ENCODE results near the gene ANKRD13B.

The ANKRD13B gene

GRCh38 chr17:29618272-29619065 is 25.5 kb downstream of the ANKRD13B start:
- no peak for DNase-seq

- DNase-seq: no peak
Observed at GRCh38 chr17:29619251-29619650, 26.3 kb downstream of the ANKRD13B start.

GRCh38 chr17:29620271-29620670 is 27.3 kb downstream of the ANKRD13B start:
- DNase-seq: no peak

GRCh38 chr17:29620779-29621500 is 28.0 kb downstream of the ANKRD13B start:
- no peak for DNase-seq

- DNase-seq: no peak
Observed at GRCh38 chr17:29621751-29622194, 28.8 kb downstream of the ANKRD13B start.

- peak; percentile 44 for DNase-seq
Observed at GRCh38 chr17:29622337-29623282, 29.7 kb downstream of the ANKRD13B start, which contains the start of gene CORO6. TSS of gene CORO6 (minus strand) at chr17:29622912. CDS start at chr17:29621421, 1,491 bp downstream.

- DNase-seq: no peak
Observed at GRCh38 chr17:29623283-29623647, 30.3 kb downstream of the ANKRD13B start.

- no peak for DNase-seq
Observed at GRCh38 chr17:29624586-29624985, 31.7 kb downstream of the ANKRD13B start.

GRCh38 chr17:29625037-29625750 is 32.3 kb downstream of the ANKRD13B start:
- DNase-seq: no peak

- no peak for DNase-seq
Observed at GRCh38 chr17:29627951-29628350, 35.0 kb downstream of the ANKRD13B start.

- DNase-seq: no peak
Observed at GRCh38 chr17:29628644-29629043, 35.7 kb downstream of the ANKRD13B start.

- DNase-seq: no peak
Observed at GRCh38 chr17:29629839-29630238, 36.9 kb downstream of the ANKRD13B start.

- no peak for DNase-seq
Observed at GRCh38 chr17:29630630-29631193, 37.8 kb downstream of the ANKRD13B start.

- no peak for DNase-seq
Observed at GRCh38 chr17:29633886-29634285, 41.0 kb downstream of the ANKRD13B start.

- no peak for DNase-seq
Observed at GRCh38 chr17:29640413-29640812, 47.5 kb downstream of the ANKRD13B start.

GRCh38 chr17:29640981-29641642 is 48.2 kb downstream of the ANKRD13B start:
- DNase-seq: no peak

- no peak for DNase-seq
Observed at GRCh38 chr17:29642171-29642611, 49.3 kb downstream of the ANKRD13B start.

GRCh38 chr17:29643817-29644160 is 50.9 kb downstream of the ANKRD13B start:
- no peak for DNase-seq

GRCh38 chr17:29645515-29646051 is 52.7 kb downstream of the ANKRD13B start:
- no peak for DNase-seq

- DNase-seq: no peak
Observed at GRCh38 chr17:29648005-29648404, 55.1 kb downstream of the ANKRD13B start.

GRCh38 chr17:29649359-29649758 is 56.4 kb downstream of the ANKRD13B start:
- no peak for DNase-seq
